Neuronal stem cell (in vitro differentiated cells): Measurements from ENCODE around the gene OR51V1.

Source experiments
- DNase-seq: peaks from one replicate; pipeline ENCODE4 v3.0.0-alpha.2; 2013; ENCODE audit warnings: low spot score
- H2AFZ ChIP-seq: one replicate; pipeline ENCODE4 v1.6.1; 2013; ENCODE audit warnings: mild to moderate bottlenecking, low read length, inconsistent platforms
- H2AK5ac ChIP-seq: 2 replicates; pipeline ENCODE4 v1.6.1; 2013; ENCODE audit warnings: low read depth, mild to moderate bottlenecking, inconsistent platforms, low read length, moderate library complexity, mixed read lengths
- H2BK120ac ChIP-seq: 2 replicates; pipeline ENCODE4 v1.6.1; 2013; ENCODE audit warnings: low read depth, mild to moderate bottlenecking, inconsistent platforms, low read length, moderate library complexity, mixed read lengths
- H2BK12ac ChIP-seq: one replicate; pipeline ENCODE4 v1.6.1; 2013; ENCODE audit warnings: low read length, inconsistent platforms
- H2BK15ac ChIP-seq: 2 replicates; pipeline ENCODE4 v1.6.1; 2013; ENCODE audit warnings: mild to moderate bottlenecking, low read length, inconsistent platforms, mixed read lengths
- H2BK5ac ChIP-seq: one replicate; pipeline ENCODE4 v1.6.1; 2013; ENCODE audit warnings: inconsistent platforms, mild to moderate bottlenecking, low read length, moderate library complexity
- H3K14ac ChIP-seq: one replicate; pipeline ENCODE4 v1.6.1; 2013; ENCODE audit warnings: low read length, inconsistent platforms
- H3K18ac ChIP-seq: 2 replicates; pipeline ENCODE4 v1.6.1; 2013; ENCODE audit warnings: low read length, inconsistent platforms
- H3K23ac ChIP-seq: 2 replicates; pipeline ENCODE4 v1.6.1; 2013; ENCODE audit warnings: low read depth, mild to moderate bottlenecking, mixed read lengths, low read length, inconsistent platforms; ENCODE audit not compliant: poor library complexity
- H3K27ac ChIP-seq: replicated peaks from 3 replicates; pipeline ENCODE4 v1.5.1; 2013; ENCODE audit warnings: low read length, inconsistent platforms
- H3K27me3 ChIP-seq, 3 experiments: 2 replicates each; pipeline ENCODE4 v1.6.1; 2013; ENCODE audit warnings: low read length in 3 of 3, mild to moderate bottlenecking in 2 of 3, inconsistent platforms in 1 of 3, low read depth in 1 of 3, mixed read lengths in 1 of 3, moderate library complexity in 1 of 3; ENCODE audit not compliant: control insufficient read depth in 3 of 3, insufficient read depth in 3 of 3
- H3K36me3 ChIP-seq, 2 donors: replicated peaks in 1 of 2; 2 replicates each; pipeline ENCODE4 v1.6.1; 2013; ENCODE audit warnings: low read length in 2 of 2; ENCODE audit not compliant: control insufficient read depth in 2 of 2, insufficient read depth in 2 of 2
- H3K4ac ChIP-seq: 2 replicates; pipeline ENCODE4 v1.6.1; 2013; ENCODE audit warnings: inconsistent platforms, mild to moderate bottlenecking, low read length, moderate library complexity
- H3K4me1 ChIP-seq, 2 donors: 1 replicate in 1 of 2; 2 replicates in 1 of 2; pipeline ENCODE4 v1.6.1; 2013; ENCODE audit warnings: low read length in 2 of 2, low read depth in 1 of 2; ENCODE audit not compliant: control insufficient read depth in 2 of 2, insufficient read depth in 1 of 2
- H3K4me2 ChIP-seq: one replicate; pipeline ENCODE4 v1.6.1; 2013; ENCODE audit warnings: mild to moderate bottlenecking, low read length, inconsistent platforms; ENCODE audit not compliant: insufficient read depth, poor library complexity, severe bottlenecking
- H3K4me3 ChIP-seq, 2 donors: 2 replicates each; pipeline ENCODE4 v1.5.1; 2013; ENCODE audit warnings: low read length in 2 of 2, mild to moderate bottlenecking in 2 of 2, inconsistent platforms in 1 of 2, moderate library complexity in 1 of 2
- H3K79me1 ChIP-seq: one replicate; pipeline ENCODE4 v1.6.1; 2013; ENCODE audit warnings: low read depth, mild to moderate bottlenecking, inconsistent platforms, low read length, moderate library complexity
- H3K9ac ChIP-seq: one replicate; pipeline ENCODE4 v1.6.1; 2013; ENCODE audit warnings: mild to moderate bottlenecking, low read depth, low read length, inconsistent platforms; ENCODE audit not compliant: poor library complexity
- H3K9me3 ChIP-seq, 2 donors: replicated peaks in 1 of 2; 2 replicates each; pipeline versions ENCODE3 to v1.6.1; 2013; ENCODE audit warnings: low read length in 2 of 2, mild to moderate bottlenecking in 2 of 2, inconsistent platforms in 1 of 2, low read depth in 1 of 2, mixed read lengths in 1 of 2, moderate library complexity in 1 of 2; ENCODE audit not compliant: control insufficient read depth in 2 of 2, insufficient read depth in 1 of 2
- H4K8ac ChIP-seq: one replicate; pipeline ENCODE4 v1.6.1; 2013; ENCODE audit warnings: low read depth, mild to moderate bottlenecking, inconsistent platforms, low read length, moderate library complexity
- H4K91ac ChIP-seq: one replicate; pipeline ENCODE4 v1.6.1; 2013; ENCODE audit warnings: low read length, low read depth, mild to moderate bottlenecking, inconsistent platforms; ENCODE audit not compliant: poor library complexity
- WGBS, 2 donors: extraction: QIAGEN DNeasy Blood & Tissue Kit; methylation state at CpG; one replicate each; pipeline ENCODE4 v1.1.7; 2013; ENCODE audit warnings: missing lambda C conversion rate in 2 of 2, mixed read lengths in 1 of 2; ENCODE audit not compliant: insufficient read length in 2 of 2, insufficient replicate concordance in 1 of 2; ENCODE audit errors: extremely low coverage in 2 of 2; 5-methylcytosine and 5-hydroxymethylcytosine counted together

Gene OR51V1

DNA sequence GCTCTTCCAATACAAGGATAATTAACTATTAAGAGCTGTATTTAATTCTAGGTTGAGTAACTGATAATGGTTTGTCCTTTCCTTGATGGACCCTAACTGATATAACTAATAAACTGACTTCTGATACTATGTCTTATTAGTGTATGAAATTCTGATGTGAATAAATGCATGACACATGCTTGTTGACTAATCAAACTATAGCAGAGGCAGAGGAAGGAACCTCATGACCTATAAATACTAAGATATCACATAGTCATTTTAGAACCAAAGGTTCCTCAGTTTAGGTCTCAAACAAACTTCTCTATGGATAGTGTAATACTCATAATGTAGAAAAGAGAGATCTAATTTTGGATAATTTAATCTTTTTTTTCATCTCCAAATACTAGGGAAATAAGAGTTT lies 38.6 kb upstream of the OR51V1 start:
- Histone ChIP-seq H3K23ac (no peak overlapping the region), H3K79me1 (no peaks in the 10 kb centered on the region), H2BK12ac (no peak overlapping the region)

DNA sequence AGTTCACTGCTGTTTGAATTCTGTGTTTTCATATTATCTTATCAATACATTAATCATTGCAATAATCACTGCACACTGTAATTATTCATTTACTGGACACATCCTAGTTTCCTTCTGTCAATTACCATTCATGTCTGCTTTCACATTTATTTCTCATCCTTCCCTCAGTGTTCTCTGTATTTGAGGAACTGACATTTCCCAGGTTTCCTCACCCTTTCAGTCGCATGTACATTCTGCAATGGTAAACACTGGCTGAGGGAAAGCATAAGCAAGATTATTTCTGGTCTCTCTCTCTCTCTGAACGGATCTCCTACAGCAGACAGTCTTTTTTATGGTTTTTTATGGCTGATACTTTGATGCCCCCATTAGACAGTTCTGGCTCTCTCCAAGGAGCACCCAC lies 38.0 kb upstream of the OR51V1 start:
- no peaks in the 10 kb centered on the region for H3K79me1 ChIP-seq
- H3K4me1 ChIP-seq, result no peaks in the 10 kb centered on the region
- no peak overlapping the region for H3K23ac ChIP-seq
- H4K91ac ChIP-seq, result no peak overlapping the region
- no peak overlapping the region for H2AFZ ChIP-seq
- H2BK12ac ChIP-seq, result no peak overlapping the region
- WGBS, 2 donors, result no CpG with 5 or more reads among the region's 2 CpGs
- H4K8ac ChIP-seq, result no peak overlapping the region
- no peak overlapping the region for H2BK15ac ChIP-seq
- no peaks in the 10 kb centered on the region for H3K27me3 ChIP-seq
- no peak overlapping the region for H3K9ac ChIP-seq
- no peak overlapping the region for H3K18ac ChIP-seq
- H3K36me3 ChIP-seq, result no peaks in the 10 kb centered on the region
- no peak overlapping the region for H3K4ac ChIP-seq
- no peak overlapping the region for H3K4me2 ChIP-seq
- no peak for DNase-seq
- no peak overlapping the region for H3K27ac ChIP-seq
- H2BK5ac ChIP-seq, result no peak overlapping the region
- H3K9me3 ChIP-seq, result no peaks in the 10 kb centered on the region
- no peak overlapping the region for H2AK5ac ChIP-seq
- no peak overlapping the region for H3K4me3 ChIP-seq
- H2BK120ac ChIP-seq, result no peak overlapping the region
- H3K14ac ChIP-seq, result no peak overlapping the region

More for the DNA sequence above, 38.6 kb upstream of the OR51V1 start:
- H2AFZ ChIP-seq, result no peak overlapping the region
- no peak overlapping the region for H3K9ac ChIP-seq
- no peak overlapping the region for H2BK120ac ChIP-seq
- no peaks in the 10 kb centered on the region for H3K27me3 ChIP-seq
- no peak overlapping the region for H3K4me3 ChIP-seq
- H3K36me3 ChIP-seq, result no peaks in the 10 kb centered on the region
- no peak overlapping the region for H4K8ac ChIP-seq
- H2AK5ac ChIP-seq, result no peak overlapping the region
- no peaks in the 10 kb centered on the region for H3K9me3 ChIP-seq
- H3K14ac ChIP-seq, result no peak overlapping the region
- no peak overlapping the region for H2BK15ac ChIP-seq
- H4K91ac ChIP-seq, result no peak overlapping the region
- DNase-seq, result no peak
- no peak overlapping the region for H2BK5ac ChIP-seq
- H3K27ac ChIP-seq, result no peak overlapping the region
- H3K18ac ChIP-seq, result no peak overlapping the region
- no peak overlapping the region for H3K4me2 ChIP-seq
- H3K4me1 ChIP-seq, result no peaks in the 10 kb centered on the region
- no peak overlapping the region for H3K4ac ChIP-seq

GRCh38 chr11:5237420-5237819 lies 36.9 kb upstream of the OR51V1 start:
- no peak overlapping the region for H4K91ac ChIP-seq
- H2BK5ac ChIP-seq, result no peak overlapping the region
- whole genome bisulfite sequencing, 2 donors, result no CpG with 5 or more reads among the region's 2 CpGs
- no peak overlapping the region for H3K4me3 ChIP-seq
- no peak for DNase-seq
- H3K4me2 ChIP-seq, result no peak overlapping the region
- H3K36me3 ChIP-seq, result no peaks in the 10 kb centered on the region
- H3K9me3 ChIP-seq, result no peaks in the 10 kb centered on the region
- no peaks in the 10 kb centered on the region for H3K27me3 ChIP-seq
- no peak overlapping the region for H3K4ac ChIP-seq
- H3K27ac ChIP-seq, result no peak overlapping the region
- H3K9ac ChIP-seq, result no peak overlapping the region
- H3K79me1 ChIP-seq, result no peaks in the 10 kb centered on the region
- no peak overlapping the region for H3K18ac ChIP-seq
- no peak overlapping the region for H2AFZ ChIP-seq
- no peak overlapping the region for H2BK12ac ChIP-seq
- no peak overlapping the region for H2AK5ac ChIP-seq
- no peak overlapping the region for H4K8ac ChIP-seq
- no peaks in the 10 kb centered on the region for H3K4me1 ChIP-seq
- H2BK120ac ChIP-seq, result no peak overlapping the region
- H3K14ac ChIP-seq, result no peak overlapping the region
- H2BK15ac ChIP-seq, result no peak overlapping the region
- H3K23ac ChIP-seq, result no peak overlapping the region

DNA sequence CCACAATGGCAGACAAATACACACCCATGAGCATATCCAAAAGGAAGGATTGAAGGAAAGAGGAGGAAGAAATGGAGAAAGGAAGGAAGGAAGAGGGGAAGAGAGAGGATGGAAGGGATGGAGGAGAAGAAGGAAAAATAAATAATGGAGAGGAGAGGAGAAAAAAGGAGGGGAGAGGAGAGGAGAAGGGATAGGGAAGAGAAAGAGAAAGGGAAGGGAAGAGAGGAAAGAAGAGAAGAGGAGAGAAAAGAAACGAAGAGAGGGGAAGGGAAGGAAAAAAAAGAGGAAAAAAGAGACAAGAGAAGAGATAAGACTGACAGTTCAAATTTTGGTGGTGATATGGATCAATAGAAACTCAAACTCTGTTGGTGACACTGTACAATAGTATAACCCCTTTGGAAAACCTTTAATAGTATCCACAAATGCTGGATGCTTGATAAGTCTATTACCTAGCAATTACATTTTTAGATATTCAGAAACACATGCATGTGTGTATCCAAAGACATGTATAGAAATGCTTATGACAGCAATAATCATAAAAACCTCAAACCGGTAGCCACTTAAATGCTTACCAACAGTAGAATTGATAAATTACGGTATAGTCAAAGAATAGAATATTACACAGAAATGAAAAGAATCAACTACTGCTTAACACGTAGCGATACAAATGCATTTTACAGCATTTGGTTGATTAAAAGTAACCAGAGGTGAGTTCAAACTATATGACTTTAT lies 35.0 kb upstream of the OR51V1 start:
- no peak overlapping the region for H3K27ac ChIP-seq
- no peak overlapping the region for H2BK120ac ChIP-seq
- H4K8ac ChIP-seq, result no peak overlapping the region
- no peak overlapping the region for H3K4ac ChIP-seq
- H2BK12ac ChIP-seq, result no peak overlapping the region
- H3K23ac ChIP-seq, result no peak overlapping the region
- H3K9ac ChIP-seq, result no peak overlapping the region
- no peaks in the 10 kb centered on the region for H3K36me3 ChIP-seq
- H2BK5ac ChIP-seq, result no peak overlapping the region
- DNase-seq, result no peak
- no peak overlapping the region for H3K4me3 ChIP-seq
- no peak overlapping the region for H3K18ac ChIP-seq
- H3K9me3 ChIP-seq, result no peaks in the 10 kb centered on the region
- no peak overlapping the region for H4K91ac ChIP-seq
- H3K27me3 ChIP-seq, result no peaks in the 10 kb centered on the region
- no peak overlapping the region for H3K14ac ChIP-seq
- H2AK5ac ChIP-seq, result no peak overlapping the region
- no CpG with 5 or more reads among the region's 5 CpGs for WGBS, 2 donors
- H2BK15ac ChIP-seq, result no peak overlapping the region
- no peaks in the 10 kb centered on the region for H3K4me1 ChIP-seq
- H3K4me2 ChIP-seq, result no peak overlapping the region
- H3K79me1 ChIP-seq, result no peaks in the 10 kb centered on the region
- no peak overlapping the region for H2AFZ ChIP-seq
